ENCODE data around the gene ARHGAP10.

The ARHGAP10 gene

GRCh38 chr4:147740176-147740575 lies 8.3 kb downstream of the ARHGAP10 start:
- H3K27ac ChIP-seq, result no peak overlapping the region

DNA sequence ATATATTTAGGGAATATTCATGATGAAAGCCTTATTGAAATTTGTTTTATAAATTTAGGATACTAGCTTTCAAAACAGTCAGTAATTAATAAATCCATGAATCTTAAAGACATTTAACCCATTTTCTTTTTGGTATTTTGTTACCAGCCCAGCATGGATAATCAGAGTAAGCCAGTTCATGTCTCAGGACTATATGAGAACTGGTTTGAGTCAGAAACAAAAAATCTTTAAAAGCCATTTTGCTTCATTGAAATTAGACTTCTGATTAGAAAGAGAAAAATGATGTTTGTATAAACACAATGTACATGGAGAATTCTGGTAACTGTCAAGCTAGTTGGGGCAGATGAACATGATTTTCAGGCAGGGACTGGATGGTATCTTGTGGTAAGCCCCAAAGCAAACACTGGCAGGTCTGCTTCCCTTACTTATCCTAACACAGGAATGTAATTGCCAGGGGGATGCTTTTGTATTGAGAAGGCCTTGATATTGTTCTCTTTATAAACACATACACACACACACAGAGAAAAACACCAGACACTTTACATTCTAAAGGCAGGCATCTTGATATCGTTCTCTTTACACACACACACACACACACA lies 9.4 kb downstream of the ARHGAP10 start:
- Histone ChIP-seq H3K4me1 (ENCODE audit: control insufficient read depth in 1 of 2, insufficient read depth in 1 of 2, low read depth in 1 of 2, low read length in 1 of 2) (no peaks in the 10 kb centered on the region), H3K9me3 (no peaks in the 10 kb centered on the region), H3K4me3 (ENCODE audit: low read depth in 1 of 2, low read length in 1 of 2) (no peak overlapping the region), H3K27ac (no peak overlapping the region), H3K36me3 (no peaks in the 10 kb centered on the region), H3K27me3 (no peaks in the 10 kb centered on the region)
- no peak for TF ChIP-seq CTCF (IDR thresholded peaks at IDR 0.05)

More at GRCh38 chr4:147740176-147740575, 8.3 kb downstream of the ARHGAP10 start:
- no peaks in the 10 kb centered on the region for H3K27me3 ChIP-seq
- H3K4me3 ChIP-seq (ENCODE audit: low read depth in 1 of 2, low read length in 1 of 2), result no peak overlapping the region
- no peak for TF ChIP-seq CTCF (IDR thresholded peaks at IDR 0.05)
- H3K4me1 ChIP-seq (ENCODE audit: control insufficient read depth in 1 of 2, insufficient read depth in 1 of 2, low read depth in 1 of 2, low read length in 1 of 2), result no peaks in the 10 kb centered on the region
- H3K9me3 ChIP-seq, result no peaks in the 10 kb centered on the region
- H3K36me3 ChIP-seq, result no peaks in the 10 kb centered on the region

DNA sequence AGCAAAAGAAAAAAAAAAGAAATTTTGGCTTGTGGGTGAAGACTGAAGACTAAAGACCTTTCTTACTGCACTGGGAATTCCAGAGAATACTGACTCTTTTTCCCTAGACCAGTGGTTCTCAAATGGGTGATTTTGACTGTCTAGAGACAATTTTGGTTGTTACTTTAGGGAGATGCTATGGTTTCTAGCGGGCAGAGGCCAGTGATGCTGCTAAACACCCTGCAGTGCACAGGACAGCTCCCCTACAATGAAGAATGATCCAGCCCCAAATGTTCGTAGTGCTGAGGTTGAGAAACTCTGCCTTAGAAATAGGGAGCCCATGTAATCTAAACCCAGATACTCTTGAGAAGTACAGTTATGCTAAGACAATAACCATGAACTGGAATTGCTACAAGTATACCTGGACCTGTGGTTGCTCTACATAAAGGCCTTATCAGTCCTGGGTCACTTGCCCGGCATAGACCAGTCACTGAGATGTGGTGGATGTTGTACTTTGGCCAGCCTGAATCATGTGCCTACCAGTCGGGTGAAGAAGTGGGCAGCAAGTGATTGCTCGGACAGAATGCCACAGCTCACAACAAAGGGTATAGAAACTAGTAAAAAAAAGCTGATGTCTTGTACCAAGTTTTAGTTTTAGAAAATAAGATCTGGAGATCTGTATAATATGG lies 16.0 kb downstream of the ARHGAP10 start:
- H3K27ac ChIP-seq, result no peak overlapping the region
- no peak overlapping the region for H3K4me3 ChIP-seq (ENCODE audit: low read depth in 1 of 2, low read length in 1 of 2)
- no peaks in the 10 kb centered on the region for H3K36me3 ChIP-seq
- TF ChIP-seq CTCF (IDR thresholded peaks at IDR 0.05), result no peak
- H3K4me1 ChIP-seq (ENCODE audit: control insufficient read depth in 1 of 2, insufficient read depth in 1 of 2, low read depth in 1 of 2, low read length in 1 of 2), result no peaks in the 10 kb centered on the region
- no peaks in the 10 kb centered on the region for H3K27me3 ChIP-seq
- H3K9me3 ChIP-seq, result no peaks in the 10 kb centered on the region

- H3K9me3 ChIP-seq, result no peaks in the 10 kb centered on the region
- H3K4me1 ChIP-seq (ENCODE audit: control insufficient read depth in 1 of 2, insufficient read depth in 1 of 2, low read depth in 1 of 2, low read length in 1 of 2), result no peaks in the 10 kb centered on the region
- no peaks in the 10 kb centered on the region for H3K36me3 ChIP-seq
- H3K27me3 ChIP-seq, result no peaks in the 10 kb centered on the region
- no peak overlapping the region for H3K4me3 ChIP-seq (ENCODE audit: low read depth in 1 of 2, low read length in 1 of 2)
- H3K27ac ChIP-seq, result no peak overlapping the region
- TF ChIP-seq CTCF (IDR thresholded peaks at IDR 0.05), result no peak
These were observed 18.0 kb downstream of the ARHGAP10 start for GRCh38 chr4:147749811-147750321.

DNA sequence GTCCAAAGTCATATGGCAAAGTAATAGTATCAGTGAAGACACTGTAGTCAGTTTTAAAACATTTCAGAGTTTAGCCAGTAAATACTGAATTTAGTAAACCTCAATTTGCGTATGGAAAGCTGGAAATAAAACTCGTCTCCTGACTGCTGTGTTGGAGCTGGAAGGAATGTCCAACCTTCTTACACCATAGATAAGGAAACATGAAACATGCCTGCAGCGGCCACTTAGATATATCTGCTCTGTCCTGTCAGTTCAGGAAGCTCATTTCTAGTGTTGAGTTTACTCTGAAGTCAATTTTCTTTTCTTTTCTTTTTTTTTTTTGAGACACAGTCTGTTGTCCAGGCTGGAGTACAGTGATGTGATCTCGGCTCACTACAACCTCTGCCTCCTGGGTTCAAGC lies 21.2 kb downstream of the ARHGAP10 start:
- H3K36me3 ChIP-seq, result no peaks in the 10 kb centered on the region
- no peaks in the 10 kb centered on the region for H3K27me3 ChIP-seq
- no peak for TF ChIP-seq CTCF (IDR thresholded peaks at IDR 0.05)
- no peak overlapping the region for H3K27ac ChIP-seq
- no peaks in the 10 kb centered on the region for H3K9me3 ChIP-seq
- no peak overlapping the region for H3K4me3 ChIP-seq (ENCODE audit: low read depth in 1 of 2, low read length in 1 of 2)
- no peaks in the 10 kb centered on the region for H3K4me1 ChIP-seq (ENCODE audit: control insufficient read depth in 1 of 2, insufficient read depth in 1 of 2, low read depth in 1 of 2, low read length in 1 of 2)

Measured in neutrophil (primary cell).